Breast epithelium (tissue), 4 donors: Measurements from ENCODE around the gene TMEM209. TPM values are rescaled to one million over a fixed set of nuclear protein-coding genes. Genes with fewer than 3 reads are reported as not detected.
A peak's percentile ranks its signal among the peaks of the same experiment; 100 is the strongest.
"Not testable (repeated sequence)": the region's sequence is repeated elsewhere in the genome, so short reads cannot be mapped to it uniquely, and the experiment has no call there.

Source experiments
- DNase-seq, 2 donors: peaks; one replicate each; pipeline ENCODE4 v3.0.0-alpha.2; 2019; ENCODE audit warnings: low spot score in 2 of 2
- H3K27ac ChIP-seq, 2 donors: fragments of 200-600 bp; sonication (generic) in 1 of 2; one replicate each; pipeline ENCODE4 v1.5.1; 2016 to 2019; ENCODE audit warnings: mild to moderate bottlenecking in 1 of 2
- H3K27me3 ChIP-seq, 2 donors: fragments of 200-600 bp; sonication (generic) in 1 of 2; one replicate each; pipeline versions ENCODE4 v1.5.1 to v1.6.0; 2017 to 2019; ENCODE audit warnings: control low read depth in 1 of 2, mild to moderate bottlenecking in 1 of 2
- H3K36me3 ChIP-seq: fragments of 200-600 bp; one replicate; pipeline ENCODE4 v1.5.1; 2019
- H3K4me1 ChIP-seq, 2 donors: fragments of 200-600 bp; sonication (generic); one replicate each; pipeline ENCODE4 v1.5.1; 2016 to 2019; ENCODE audit warnings: control low read depth in 1 of 2
- H3K4me3 ChIP-seq, 3 donors: fragments of 200-600 bp; sonication (generic); 1 replicate in 2 of 3; 2 replicates in 1 of 3; pipeline ENCODE4 v1.5.1; 2016 to 2019; ENCODE audit warnings: mild to moderate bottlenecking in 3 of 3, moderate library complexity in 2 of 3
- H3K9me3 ChIP-seq, 2 donors: fragments of 200-600 bp; sonication (generic) in 1 of 2; one replicate each; pipeline ENCODE4 v1.5.1; 2016 to 2019; ENCODE audit warnings: control low read depth in 1 of 2
- POLR2A ChIP-seq: fragments of 450-650 bp; IDR thresholded peaks from one replicate; pipeline ENCODE4 v1.6.1; 2016; ENCODE audit warnings: antibody characterized with exemption, mild to moderate bottlenecking, moderate library complexity
- POLR2AphosphoS5 ChIP-seq, 3 donors: sonication (generic); formaldehyde crosslinking; IDR thresholded peaks; one replicate each; pipeline ENCODE4 v1.6.1; 2017; ENCODE audit warnings: antibody characterized with exemption in 3 of 3
- intact Hi-C: fragments of 100-400 bp; cut with DNase I; formaldehyde crosslinking; loops from one replicate; pipeline ENCODE4 v1.15.1; 2023; ENCODE audit warnings: low total_unique reads
- total RNA-seq, 3 donors: library from RNA; depleted of rRNA; stranded (reverse); fragments of >200 nt; gene quantifications; one replicate each; pipeline ENCODE4 v1.1.0, GENCODE V29; 2016
- TF ChIP-seq, protein P1 (sequence below), 3 donors: fragments of 450-650 bp; IDR thresholded peaks; one replicate each; pipeline ENCODE4 v1.5.1; 2016 to 2017; ENCODE audit warnings: antibody characterized with exemption in 3 of 3, mild to moderate bottlenecking in 3 of 3, moderate library complexity in 3 of 3

TMEM209 gene
- total RNA-seq, result 10 to 100 TPM in 2 of 3 donors, 1 to 10 TPM in 1; 9.0 to 15.7 (median 13.8) TPM

DNA sequence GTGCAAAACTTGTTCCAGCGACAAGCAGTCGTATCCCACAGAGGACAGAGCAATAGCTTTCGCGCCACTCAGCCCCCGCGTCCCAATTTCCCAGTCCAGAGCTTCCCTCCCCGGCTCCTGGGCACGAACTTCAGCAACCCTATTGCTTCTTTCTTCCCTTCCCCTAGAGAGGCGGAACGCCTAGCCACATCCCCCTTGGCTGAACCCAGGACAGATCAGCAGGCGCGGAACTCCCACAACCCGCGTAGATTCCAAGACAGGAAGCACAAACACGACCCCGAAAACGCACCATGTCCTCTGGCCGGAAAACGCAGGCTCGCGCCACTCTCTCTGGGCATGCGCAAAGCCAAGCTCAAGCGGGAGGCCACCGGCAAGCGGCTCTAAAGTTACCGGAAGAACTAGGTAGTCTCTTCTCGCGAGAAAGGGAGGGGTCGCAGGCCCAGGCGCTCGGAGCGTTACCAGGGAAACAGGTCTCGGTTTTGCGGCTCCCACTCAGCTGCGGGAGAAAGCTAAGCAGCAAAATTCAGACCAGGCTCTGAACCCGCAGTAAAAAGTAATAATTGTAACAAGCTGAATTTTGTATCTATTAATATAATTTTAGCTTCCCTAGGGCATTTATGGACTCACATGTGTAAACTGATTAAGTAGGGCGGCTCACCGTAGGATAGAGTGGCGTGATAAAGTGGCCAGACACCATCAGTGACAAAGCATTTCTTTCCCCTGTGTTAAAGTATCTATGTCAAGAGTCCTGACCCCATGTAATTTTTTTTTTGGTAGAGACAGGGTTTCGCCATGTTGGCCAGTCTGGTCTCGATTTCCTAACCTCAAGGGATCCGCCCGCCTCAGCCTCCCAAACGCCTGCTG is at the start of gene TMEM209:
Gene TMEM209 (minus strand): TSS at position 323 of the 864 bp plus-strand sequence. CDS start 31 bp downstream, at position 292.
- TF ChIP-seq POLR2A, result peak; percentile 70
- peak; percentile 84 to 90 (median 84) for TF ChIP-seq POLR2AphosphoS5 (IDR thresholded peaks at IDR 0.05)
- TF ChIP-seq, protein P1, sequence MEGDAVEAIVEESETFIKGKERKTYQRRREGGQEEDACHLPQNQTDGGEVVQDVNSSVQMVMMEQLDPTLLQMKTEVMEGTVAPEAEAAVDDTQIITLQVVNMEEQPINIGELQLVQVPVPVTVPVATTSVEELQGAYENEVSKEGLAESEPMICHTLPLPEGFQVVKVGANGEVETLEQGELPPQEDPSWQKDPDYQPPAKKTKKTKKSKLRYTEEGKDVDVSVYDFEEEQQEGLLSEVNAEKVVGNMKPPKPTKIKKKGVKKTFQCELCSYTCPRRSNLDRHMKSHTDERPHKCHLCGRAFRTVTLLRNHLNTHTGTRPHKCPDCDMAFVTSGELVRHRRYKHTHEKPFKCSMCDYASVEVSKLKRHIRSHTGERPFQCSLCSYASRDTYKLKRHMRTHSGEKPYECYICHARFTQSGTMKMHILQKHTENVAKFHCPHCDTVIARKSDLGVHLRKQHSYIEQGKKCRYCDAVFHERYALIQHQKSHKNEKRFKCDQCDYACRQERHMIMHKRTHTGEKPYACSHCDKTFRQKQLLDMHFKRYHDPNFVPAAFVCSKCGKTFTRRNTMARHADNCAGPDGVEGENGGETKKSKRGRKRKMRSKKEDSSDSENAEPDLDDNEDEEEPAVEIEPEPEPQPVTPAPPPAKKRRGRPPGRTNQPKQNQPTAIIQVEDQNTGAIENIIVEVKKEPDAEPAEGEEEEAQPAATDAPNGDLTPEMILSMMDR (IDR thresholded peaks at IDR 0.05), result no peak
- intact Hi-C loops, result no loop called here
- Histone ChIP-seq H3K27ac (peak within 1 kb of the TSS; percentile 92 to 97), H3K27me3 (no peaks in the 10 kb centered on the region), H3K4me1 (peaks cover 5 to 9% of the 10 kb centered on the region in 2 donors), H3K36me3 (no peaks in the 10 kb centered on the region), H3K9me3 (no peaks in the 10 kb centered on the region), H3K4me3 (peak within 1 kb of the TSS; percentile 80 to 94 (median 81))
- peak; percentile 90 to 91 for DNase-seq

DNA sequence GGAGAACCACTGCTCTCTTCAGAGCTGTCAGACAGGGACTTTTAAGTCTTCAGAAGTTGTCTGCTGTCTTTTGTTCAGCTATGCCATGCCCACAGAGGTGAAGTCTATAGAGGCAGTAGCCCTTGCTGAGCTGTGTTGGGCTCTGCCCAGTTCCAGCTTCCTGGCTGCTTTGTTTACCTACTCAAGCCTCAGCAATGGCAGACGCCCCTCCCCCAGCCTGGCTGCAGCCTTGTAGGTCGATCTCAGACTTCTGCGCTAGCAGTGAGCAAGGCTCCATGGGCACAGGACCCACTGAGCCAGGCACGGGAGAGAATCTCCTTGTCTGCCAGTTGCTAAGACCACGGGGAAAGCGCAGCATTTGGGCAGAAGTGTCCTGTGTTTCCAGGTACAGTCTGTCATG is 49.3 kb upstream of the TMEM209 start:
- Histone ChIP-seq H3K36me3 (no peaks in the 10 kb centered on the region), H3K4me3 (no peak overlapping the region), H3K4me1 (no peaks in the 10 kb centered on the region), H3K27me3 (no peaks in the 10 kb centered on the region), H3K27ac (no peak overlapping the region), H3K9me3 (peaks cover 24 to 61% of the 10 kb centered on the region in 2 donors)
- DNase-seq, result no peak
- TF ChIP-seq POLR2AphosphoS5 (IDR thresholded peaks at IDR 0.05), result no peak
- TF ChIP-seq, protein P1 (IDR thresholded peaks at IDR 0.05), result no peak
- no peak for TF ChIP-seq POLR2A
- intact Hi-C loops, result no loop called here

DNA sequence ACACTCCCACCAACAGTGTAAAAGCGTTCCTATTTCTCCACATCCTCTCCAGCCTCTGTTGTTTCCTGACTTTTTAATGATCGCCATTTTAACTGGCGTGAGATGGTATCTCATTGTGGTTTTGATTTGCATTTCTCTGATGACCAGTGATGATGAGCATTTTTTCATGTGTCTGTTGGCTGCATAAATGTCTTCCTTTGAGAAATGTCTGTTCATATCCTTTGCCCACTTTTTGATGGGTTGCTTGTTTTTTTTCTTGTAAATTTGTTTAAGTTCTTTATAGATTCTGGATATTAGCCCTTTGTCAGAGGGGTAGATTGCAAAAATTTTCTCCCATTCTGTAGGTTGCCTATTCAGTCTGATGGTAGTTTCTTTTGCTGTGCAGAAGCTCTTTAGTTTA is 44.4 kb upstream of the TMEM209 start:
- DNase-seq, H3K27me3 ChIP-seq, H3K4me3 ChIP-seq, intact Hi-C loops, H3K36me3 ChIP-seq, H3K4me1 ChIP-seq, H3K27ac ChIP-seq: not testable (repeated sequence)
- H3K9me3 ChIP-seq, result peaks cover 0 to 20% of the 10 kb centered on the region in 2 donors

DNA sequence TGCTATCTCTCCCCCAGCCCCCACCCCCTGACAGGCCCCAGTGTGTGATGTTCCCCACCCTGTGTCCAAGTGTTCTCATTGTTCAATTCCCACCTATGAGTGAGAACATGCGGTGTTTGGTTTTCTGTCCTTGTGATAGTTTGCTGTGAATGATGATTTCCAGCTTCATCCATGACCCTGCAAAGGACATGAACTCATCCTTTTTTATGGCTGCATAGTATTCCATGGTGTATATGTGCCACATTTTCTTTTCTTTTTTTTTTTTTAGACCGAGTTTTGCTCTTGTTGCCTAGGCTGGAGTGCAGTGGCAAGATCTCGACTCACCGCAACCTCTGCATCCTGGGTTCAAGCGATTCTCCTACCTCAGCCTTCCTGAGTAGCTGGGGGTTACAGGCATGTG is 43.6 kb upstream of the TMEM209 start:
- intact Hi-C loops, H3K36me3 ChIP-seq, H3K4me1 ChIP-seq, H3K4me3 ChIP-seq, H3K27ac ChIP-seq, DNase-seq, H3K27me3 ChIP-seq: not testable (repeated sequence)
- H3K9me3 ChIP-seq, result peaks cover 0 to 12% of the 10 kb centered on the region in 2 donors

DNA sequence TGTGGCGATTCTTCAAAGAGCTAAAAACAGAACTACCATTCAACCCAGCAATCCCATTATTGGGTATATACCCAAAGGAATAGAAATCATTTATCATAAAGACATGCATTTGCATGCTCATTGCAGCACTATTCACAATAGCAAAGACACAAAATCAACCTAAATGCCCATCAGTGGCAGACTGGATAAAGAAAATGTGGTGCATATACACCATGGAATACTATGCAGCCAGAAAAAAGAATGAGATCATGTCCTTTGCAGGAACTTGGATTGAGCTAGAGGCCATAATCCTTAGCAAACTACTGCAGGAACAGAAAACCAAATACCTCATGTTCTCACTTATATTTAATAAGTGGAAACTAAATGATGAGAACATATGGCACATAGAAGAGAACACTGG is 41.3 kb upstream of the TMEM209 start:
- H3K27me3 ChIP-seq, H3K36me3 ChIP-seq, H3K27ac ChIP-seq, intact Hi-C loops, H3K4me3 ChIP-seq, H3K4me1 ChIP-seq, H3K9me3 ChIP-seq, DNase-seq: not testable (repeated sequence)

DNA sequence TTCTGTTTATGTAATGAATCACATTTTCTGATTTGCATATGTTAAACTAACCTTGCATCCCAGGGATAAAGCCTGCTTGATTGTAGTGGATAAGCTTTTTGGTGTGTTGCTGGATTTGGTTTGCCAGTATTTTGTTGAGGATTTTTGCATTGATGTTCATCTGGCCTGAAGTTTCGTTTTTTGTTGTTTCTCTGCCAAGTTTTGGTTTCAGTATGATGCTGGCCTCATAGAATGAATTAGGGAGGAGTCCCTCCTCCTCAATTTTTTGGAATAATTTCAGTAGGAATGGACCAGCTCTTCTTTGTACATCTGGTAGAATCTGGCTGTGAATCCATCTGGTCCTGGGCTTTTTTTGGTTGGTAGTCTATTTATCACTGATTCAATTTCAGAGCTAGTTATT is 38.3 kb upstream of the TMEM209 start:
- intact Hi-C loops, result not testable (repeated sequence)

DNA sequence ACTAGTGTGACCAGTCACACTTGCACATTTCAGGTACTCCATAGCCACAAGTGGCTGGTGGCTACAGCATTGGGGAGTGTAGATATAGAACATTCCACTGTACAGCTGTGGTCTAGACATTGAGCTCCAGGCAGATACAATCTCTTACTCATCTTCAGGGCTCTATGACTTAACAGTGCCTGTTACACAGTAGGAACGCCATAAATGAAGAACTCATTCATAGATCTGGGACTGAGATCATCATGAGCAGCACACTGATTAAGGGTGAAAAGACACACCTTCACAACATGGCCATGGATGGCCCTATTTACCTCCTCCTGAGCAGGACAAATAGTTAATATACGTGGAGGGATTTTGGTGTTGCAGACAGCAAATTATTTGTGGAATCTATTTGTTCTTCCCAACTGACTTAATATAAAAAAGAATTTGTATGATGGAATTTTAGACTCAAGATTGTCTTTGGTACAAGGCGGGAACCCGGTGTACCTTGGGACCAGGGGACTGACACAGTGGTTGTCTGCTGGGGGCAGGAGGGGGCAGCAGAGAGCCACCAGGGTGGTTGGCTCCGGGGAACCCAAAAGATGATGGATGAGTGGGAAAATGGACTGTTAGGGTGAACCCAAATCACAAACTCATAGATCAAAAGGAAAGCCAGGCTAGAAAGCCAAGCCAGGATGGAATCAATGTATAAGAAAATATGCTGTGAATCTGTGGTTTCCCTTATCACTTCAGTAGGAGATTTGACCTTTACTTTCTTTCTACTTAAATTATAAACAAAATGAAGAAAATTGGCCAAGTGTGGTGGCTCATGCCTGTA is 37.2 kb upstream of the TMEM209 start:
- Histone ChIP-seq H3K4me1 (no peaks in the 10 kb centered on the region), H3K36me3 (no peaks in the 10 kb centered on the region), H3K27ac (no peak overlapping the region), H3K4me3 (no peak overlapping the region), H3K27me3 (no peaks in the 10 kb centered on the region), H3K9me3 (no peaks in the 10 kb centered on the region)
- TF ChIP-seq, protein P1 (IDR thresholded peaks at IDR 0.05), result peak; percentile 53 to 86 (median 76)
- TF ChIP-seq POLR2AphosphoS5 (IDR thresholded peaks at IDR 0.05), result no peak
- intact Hi-C loops, result no loop called here
- peak in 1 of 2 donors; percentile 20 for DNase-seq

More for the DNA sequence above, 38.3 kb upstream of the TMEM209 start:
- H3K27ac ChIP-seq, H3K27me3 ChIP-seq, H3K9me3 ChIP-seq, H3K36me3 ChIP-seq, H3K4me3 ChIP-seq, DNase-seq, H3K4me1 ChIP-seq: not testable (repeated sequence)
